WI38 (cell line): ENCODE data around the gene AP1G1.
"Not testable (repeated sequence)": the region's sequence is repeated elsewhere in the genome, so short reads cannot be mapped to it uniquely, and the experiment has no call there.

Experiments used
- H3K4me3 ChIP-seq: 2 replicates; pipeline ENCODE4 v1.5.1; 2011; ENCODE audit warnings: low read depth, mild to moderate bottlenecking, control low read depth, low read length
- CTCF ChIP-seq: IDR thresholded peaks from 2 replicates; pipeline ENCODE4 v1.5.1; 2012; ENCODE audit warnings: low read depth, mild to moderate bottlenecking, control low read depth, low read length

Gene AP1G1

DNA sequence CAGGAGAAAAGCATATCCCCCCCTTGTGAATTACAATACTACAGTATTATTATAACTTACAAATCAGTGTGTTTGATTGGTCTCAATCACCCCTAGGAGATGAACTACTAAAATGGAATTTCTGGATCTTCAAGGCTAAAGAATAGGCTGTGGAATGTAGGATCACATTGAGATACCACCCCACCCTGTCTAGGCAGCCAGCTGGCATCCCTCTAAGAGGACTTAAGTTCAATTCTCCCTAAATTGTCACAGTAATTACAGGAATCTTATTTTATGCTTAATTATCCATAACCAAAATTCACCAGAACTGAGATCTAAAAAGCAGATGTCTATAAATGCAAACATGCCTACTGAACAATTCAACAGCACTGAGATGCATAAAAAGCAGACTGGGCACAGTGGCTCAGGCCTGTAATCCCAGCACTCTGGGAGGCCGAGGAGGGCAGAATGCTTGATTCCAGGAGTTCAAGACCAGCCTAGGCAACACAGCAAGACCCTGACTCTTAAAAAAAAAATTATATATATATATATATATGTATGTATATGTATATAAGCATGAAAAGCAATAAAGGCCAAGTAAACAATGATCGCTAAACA lies 12.0 kb downstream of the AP1G1 start:
- no peak for TF ChIP-seq CTCF
- no peak overlapping the region for H3K4me3 ChIP-seq

DNA sequence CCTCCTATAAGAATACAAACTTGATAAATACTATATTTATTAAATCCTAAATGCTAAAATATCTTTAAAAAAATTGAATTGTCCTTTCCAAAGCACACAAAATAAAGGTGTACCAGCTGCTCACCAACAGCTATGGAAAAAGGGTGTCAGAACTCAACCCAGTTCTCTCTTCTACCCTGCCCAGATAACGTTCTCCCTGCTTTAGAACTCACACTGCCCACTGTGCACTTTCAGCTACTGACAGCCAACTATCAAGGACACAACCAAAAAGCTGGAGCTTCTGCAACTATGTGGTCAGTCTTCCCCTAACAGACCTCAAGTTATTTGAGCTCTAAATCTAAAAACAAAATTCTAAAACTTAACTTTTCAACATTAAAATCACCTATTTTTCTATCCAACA lies 13.7 kb downstream of the AP1G1 start:
- H3K4me3 ChIP-seq = no peak overlapping the region
- TF ChIP-seq CTCF = no peak

DNA sequence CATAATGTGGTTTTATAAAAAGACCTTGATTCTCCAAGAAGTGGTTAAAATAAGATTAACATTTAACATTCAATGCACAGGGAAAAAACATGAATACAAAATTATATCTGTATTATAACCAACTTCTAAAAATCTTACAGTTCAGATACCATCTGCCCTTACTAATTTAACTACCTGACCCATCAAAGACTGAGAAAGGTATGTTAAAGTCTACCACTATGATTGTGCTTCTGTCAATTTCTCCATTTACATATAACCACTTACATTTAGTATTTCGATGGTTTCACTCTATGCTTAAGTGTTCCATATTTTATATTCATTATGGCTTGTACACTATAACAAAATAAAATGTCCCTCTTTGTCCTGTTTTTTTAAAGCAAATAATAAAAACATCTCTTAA lies 14.6 kb downstream of the AP1G1 start:
- no peak for TF ChIP-seq CTCF
- no peak overlapping the region for H3K4me3 ChIP-seq

- no peak overlapping the region for H3K4me3 ChIP-seq
- TF ChIP-seq CTCF = no peak
These were observed 16.5 kb downstream of the AP1G1 start for GRCh38 chr16:71792176-71792575.

- not testable (repeated sequence) for H3K4me3 ChIP-seq
These were observed 18.3 kb downstream of the AP1G1 start for GRCh38 chr16:71790329-71790728.

DNA sequence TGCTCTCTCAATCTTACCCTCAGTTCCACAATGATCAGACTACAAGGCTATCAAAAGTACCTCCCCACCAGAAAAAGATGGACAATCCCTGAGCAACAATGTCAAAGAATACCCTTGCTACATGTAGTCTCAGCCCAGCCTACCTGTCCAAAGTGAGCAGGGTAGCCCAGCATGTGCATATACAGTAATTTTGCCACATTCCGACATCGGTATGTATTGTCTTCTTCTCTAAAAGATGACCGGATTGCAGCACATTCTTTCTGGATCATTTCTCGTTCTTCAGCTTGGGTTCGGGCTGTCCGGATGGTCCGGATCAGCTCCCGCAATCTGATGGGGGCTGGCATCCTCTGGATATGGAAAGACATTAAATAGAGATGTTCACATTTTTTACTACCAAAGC lies 19.5 kb downstream of the AP1G1 start:
- no peak overlapping the region for H3K4me3 ChIP-seq
- TF ChIP-seq CTCF = no peak

DNA sequence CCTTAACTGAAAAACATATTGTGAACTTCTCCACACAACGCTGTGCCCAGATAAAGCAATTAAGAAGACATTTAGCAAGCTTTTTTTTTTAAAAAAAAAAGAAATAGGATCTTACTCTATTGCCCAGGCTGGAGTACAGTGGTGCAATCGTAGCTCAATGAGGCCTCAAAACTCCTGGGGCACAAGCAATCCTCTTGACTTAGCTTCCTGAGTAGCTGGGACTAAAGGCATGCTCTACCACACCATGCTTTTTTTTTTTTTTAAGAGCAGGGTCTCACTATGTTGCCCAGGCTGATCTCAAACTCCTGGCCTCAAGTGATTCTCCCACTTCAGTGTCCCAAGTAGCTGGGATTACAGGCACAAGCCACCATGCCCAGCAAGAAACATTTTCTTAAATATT lies 20.1 kb downstream of the AP1G1 start:
- H3K4me3 ChIP-seq = no peak overlapping the region
- no peak for TF ChIP-seq CTCF

DNA sequence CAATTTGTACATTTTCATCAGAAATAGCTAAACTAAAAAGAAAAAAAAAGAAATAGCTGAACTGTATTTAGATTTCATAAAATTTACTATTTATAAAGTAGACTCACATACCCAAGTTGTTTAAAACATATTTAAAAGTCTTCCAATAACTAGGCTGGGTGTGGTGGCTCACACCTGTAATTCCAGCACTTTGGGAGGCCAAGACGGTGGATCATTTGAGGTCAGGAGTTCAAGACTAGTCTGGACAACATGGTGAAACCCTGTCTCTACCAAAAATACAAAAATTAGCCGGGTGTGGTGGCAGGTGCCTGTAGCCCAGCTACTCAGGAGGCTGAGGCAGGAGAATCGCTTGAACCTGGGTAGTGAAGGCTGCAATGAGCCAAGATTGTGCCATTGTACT lies 23.5 kb downstream of the AP1G1 start:
- not testable (repeated sequence) for H3K4me3 ChIP-seq
